H1 (cell line): ENCODE measurements around the gene ARHGEF10L. TPM values are rescaled to one million over a fixed set of nuclear protein-coding genes. Genes with fewer than 3 reads are reported as not detected.

Source experiments
- CTCF ChIA-PET: fragments of 300-600 bp; sonication (Branson Sonifier 250); formaldehyde crosslinking; loops from one replicate; lab custom pipeline; 2021; ENCODE audit not compliant: partially characterized antibody; lab: Charles Lee
- POLR2A ChIA-PET: fragments of 300-600 bp; sonication (Branson Sonifier 250); formaldehyde crosslinking; loops from one replicate; lab custom pipeline; 2021; ENCODE audit warnings: inconsistent platforms; ENCODE audit not compliant: partially characterized antibody; lab: Charles Lee
- DNase-seq, 2 experiments: peaks; one replicate each; pipeline versions ENCODE4 v3.0.0 to v3.0.0-alpha.2; 2010 to 2022; ENCODE audit warnings: low spot score in 2 of 2, low read depth in 1 of 2, mixed read lengths in 1 of 2
- FAIRE-seq: peaks from 2 replicates; lab custom pipeline; 2011; peaks lifted over from hg19 to GRCh38; lab: Jason Lieb, UNC
- H2AFZ ChIP-seq: 2 replicates; pipeline ENCODE4 v1.8.1; 2012; ENCODE audit warnings: low read length, inconsistent platforms
- H2AK5ac ChIP-seq: 2 replicates; pipeline ENCODE4 v1.6.1; 2013; ENCODE audit warnings: low read depth, low read length
- H2BK120ac ChIP-seq: replicated peaks from 2 replicates; pipeline ENCODE3; 2013; ENCODE audit warnings: low read depth, low read length, inconsistent platforms
- H2BK12ac ChIP-seq: 2 replicates; pipeline ENCODE4 v1.6.1; 2013; ENCODE audit warnings: low read depth, low read length
- H2BK15ac ChIP-seq: 2 replicates; pipeline ENCODE4 v1.6.1; 2013; ENCODE audit warnings: low read length
- H2BK20ac ChIP-seq: 2 replicates; pipeline ENCODE4 v1.6.1; 2013; ENCODE audit warnings: low read length
- H2BK5ac ChIP-seq: 2 replicates; pipeline ENCODE4 v1.6.1; 2013; ENCODE audit warnings: low read depth, low read length
- H3K14ac ChIP-seq: 2 replicates; pipeline ENCODE4 v1.6.1; 2013; ENCODE audit warnings: inconsistent platforms; ENCODE audit not compliant: insufficient read length
- H3K18ac ChIP-seq: 2 replicates; pipeline ENCODE4 v1.6.1; 2013; ENCODE audit warnings: low read length; ENCODE audit errors: extremely low read depth
- H3K23ac ChIP-seq: 2 replicates; pipeline ENCODE4 v1.6.1; 2013; ENCODE audit warnings: inconsistent platforms; ENCODE audit not compliant: insufficient read length
- H3K23me2 ChIP-seq: 2 replicates; pipeline ENCODE4 v1.6.1; 2013; ENCODE audit warnings: low read depth, low read length
- H3K27ac ChIP-seq: 2 replicates; pipeline ENCODE4 v1.6.1; 2011; ENCODE audit warnings: low read depth, low read length, inconsistent platforms
- H3K27me3 ChIP-seq, 4 experiments: replicated peaks in 1 of 4; 1 replicate in 1 of 4; 2 replicates in 3 of 4; pipeline versions ENCODE4 v1.6.1 to v1.8.1; 2011 to 2013; ENCODE audit warnings: low read length in 3 of 4, mild to moderate bottlenecking in 3 of 4, inconsistent platforms in 2 of 4, mixed read lengths in 2 of 4, moderate library complexity in 1 of 4; ENCODE audit not compliant: control insufficient read depth in 3 of 4, insufficient read depth in 3 of 4; ENCODE audit errors: extremely low read depth in 1 of 4
- H3K36me3 ChIP-seq, 4 experiments: 2 replicates each; pipeline versions ENCODE4 v1.6.1 to v1.8.1; 2011 to 2013; ENCODE audit warnings: mild to moderate bottlenecking in 4 of 4, low read length in 3 of 4, moderate library complexity in 2 of 4, control low read depth in 1 of 4, inconsistent platforms in 1 of 4; ENCODE audit not compliant: insufficient read depth in 4 of 4, control insufficient read depth in 2 of 4
- H3K4ac ChIP-seq: replicated peaks from 2 replicates; pipeline ENCODE3; 2013; ENCODE audit warnings: low read length, low read depth, mixed read lengths, inconsistent platforms; ENCODE audit not compliant: insufficient read length
- H3K4me1 ChIP-seq, 4 experiments: replicated peaks in 1 of 4; 1 replicate in 1 of 4; 2 replicates in 3 of 4; pipeline versions ENCODE4 v1.6.1 to v1.8.1; 2011 to 2013; ENCODE audit warnings: low read length in 3 of 4, inconsistent platforms in 2 of 4, mixed read lengths in 1 of 4; ENCODE audit not compliant: insufficient read depth in 4 of 4, control insufficient read depth in 3 of 4
- H3K4me2 ChIP-seq, 2 experiments: 2 replicates each; pipeline versions ENCODE4 v1.6.1 to v1.8.1; 2011 to 2013; ENCODE audit warnings: low read depth in 2 of 2, low read length in 2 of 2, control low read depth in 1 of 2, inconsistent platforms in 1 of 2, mild to moderate bottlenecking in 1 of 2; ENCODE audit not compliant: insufficient read depth in 1 of 2
- H3K4me3 ChIP-seq, 4 experiments: fragments of 200-600, 300-600 bp in 1 of 4; sonication (generic), shearing (Covaris generic), sonication (Bioruptor Twin) in 1 of 4; 2 replicates each; pipeline versions ENCODE4 v1.5.1 to v1.8.1; 2011 to 2016; ENCODE audit warnings: low read length in 4 of 4, low read depth in 3 of 4, control low read depth in 2 of 4, inconsistent platforms in 2 of 4, mild to moderate bottlenecking in 2 of 4, mixed read lengths in 1 of 4, moderate library complexity in 1 of 4; ENCODE audit not compliant: insufficient read depth in 2 of 4; ENCODE audit errors: extremely low read depth in 1 of 4
- H3K56ac ChIP-seq: replicated peaks from 2 replicates; pipeline ENCODE3; 2013; ENCODE audit warnings: low read depth, mild to moderate bottlenecking, mixed read lengths, low read length, inconsistent platforms; ENCODE audit not compliant: insufficient read length
- H3K79me1 ChIP-seq: 2 replicates; pipeline ENCODE4 v1.6.1; 2013; ENCODE audit warnings: low read depth, low read length, control low read depth
- H3K79me2 ChIP-seq, 2 experiments: 2 replicates each; pipeline versions ENCODE4 v1.6.1 to v1.8.1; 2012 to 2013; ENCODE audit warnings: low read length in 2 of 2, mild to moderate bottlenecking in 2 of 2, inconsistent platforms in 1 of 2; ENCODE audit not compliant: insufficient read depth in 2 of 2, control insufficient read depth in 1 of 2
- H3K9ac ChIP-seq, 4 experiments: replicated peaks in 1 of 4; 1 replicate in 1 of 4; 2 replicates in 3 of 4; pipeline versions ENCODE4 v1.6.1 to v1.8.1; 2011 to 2013; ENCODE audit warnings: low read depth in 3 of 4, low read length in 3 of 4, control low read depth in 2 of 4, mild to moderate bottlenecking in 2 of 4, moderate library complexity in 2 of 4, inconsistent platforms in 1 of 4; ENCODE audit errors: extremely low read depth in 1 of 4
- H3K9me3 ChIP-seq, 2 experiments: 2 replicates each; pipeline versions ENCODE4 v1.6.1 to v1.8.1; 2012 to 2013; ENCODE audit warnings: mild to moderate bottlenecking in 2 of 2, moderate library complexity in 2 of 2, control low read depth in 1 of 2, inconsistent platforms in 1 of 2, low read depth in 1 of 2, low read length in 1 of 2, mixed read lengths in 1 of 2; ENCODE audit not compliant: insufficient read depth in 2 of 2
- H4K20me1 ChIP-seq, 2 experiments: replicated peaks in 1 of 2; 2 replicates each; pipeline versions ENCODE3 to v1.8.1; 2011 to 2013; ENCODE audit warnings: inconsistent platforms in 2 of 2, low read length in 2 of 2, mild to moderate bottlenecking in 1 of 2; ENCODE audit not compliant: insufficient read depth in 2 of 2, control insufficient read depth in 1 of 2
- H4K5ac ChIP-seq: 2 replicates; pipeline ENCODE4 v1.6.1; 2013; ENCODE audit warnings: low read length, low read depth, mixed read lengths, inconsistent platforms; ENCODE audit not compliant: insufficient read length
- H4K8ac ChIP-seq: 2 replicates; pipeline ENCODE4 v1.8.0; 2013; ENCODE audit warnings: mild to moderate bottlenecking, moderate library complexity, low read length, inconsistent platforms; ENCODE audit not compliant: insufficient read depth; ENCODE audit errors: extremely low read depth
- H4K91ac ChIP-seq: replicated peaks from 2 replicates; pipeline ENCODE3; 2013; ENCODE audit warnings: low read length, mixed read lengths, inconsistent platforms; ENCODE audit not compliant: insufficient read length
- GABPA ChIP-seq: IDR thresholded peaks from 2 replicates; pipeline ENCODE4 v1.6.1; 2011; ENCODE audit warnings: mild to moderate bottlenecking, low read length, moderate library complexity, borderline replicate concordance; ENCODE audit not compliant: insufficient read depth
- HDAC2 ChIP-seq, 2 experiments: fragments of 300-600 bp in 1 of 2; sonication (generic) in 1 of 2; IDR thresholded peaks; 2 replicates each; pipeline ENCODE4 v1.6.1; 2011 to 2012; ENCODE audit warnings: low read depth in 2 of 2, low read length in 2 of 2, mild to moderate bottlenecking in 2 of 2, moderate library complexity in 2 of 2, borderline replicate concordance in 1 of 2, inconsistent platforms in 1 of 2
- KDM4A ChIP-seq: IDR thresholded peaks from one replicate; pipeline ENCODE4 v1.7.1; 2012; ENCODE audit warnings: low read depth, mild to moderate bottlenecking, moderate library complexity, low read length, inconsistent platforms; ENCODE audit not compliant: severe bottlenecking
- NANOG ChIP-seq: IDR thresholded peaks from 2 replicates; pipeline ENCODE4 v1.6.1; 2011; ENCODE audit warnings: low read length, low read depth, mild to moderate bottlenecking, inconsistent platforms; ENCODE audit not compliant: insufficient read depth, poor library complexity, severe bottlenecking
- POU5F1 ChIP-seq: IDR thresholded peaks from 2 replicates; pipeline ENCODE4 v1.6.1; 2011; ENCODE audit warnings: low read depth, mild to moderate bottlenecking, low read length, moderate library complexity
- RAD21 ChIP-seq, 2 experiments: IDR thresholded peaks in 1 of 2; conservative IDR thresholded peaks in 1 of 2; 2 replicates each; pipeline ENCODE4 v1.6.1; 2011; ENCODE audit warnings: low read depth in 2 of 2, low read length in 2 of 2, improper control_type of control experiment in 1 of 2, inconsistent platforms in 1 of 2, mild to moderate bottlenecking in 1 of 2, moderate library complexity in 1 of 2
- RNF2 ChIP-seq: fragments of 200-900, 300-1000 bp; sonication (generic); IDR thresholded peaks from 2 replicates; pipeline ENCODE4 v1.7.1; 2016; ENCODE audit warnings: borderline replicate concordance, low read depth, mild to moderate bottlenecking, antibody characterized with exemption, low read length; ENCODE audit not compliant: poor library complexity, severe bottlenecking; ENCODE audit errors: missing control alignments
- WGBS, 2 experiments: shearing (Covaris generic) in 1 of 2; methylation state at CpG; one replicate each; pipeline versions ENCODE4 v1.1.6 to v1.1.7; 2013 to 2015; ENCODE audit warnings: low lambda C conversion rate in 2 of 2, mixed read lengths in 2 of 2, inconsistent platforms in 1 of 2, low coverage in 1 of 2, missing lambda C conversion rate in 1 of 2; ENCODE audit not compliant: insufficient replicate concordance in 2 of 2, insufficient coverage in 1 of 2, insufficient read length in 1 of 2; ENCODE audit errors: extremely low coverage in 1 of 2, missing lambda C conversion rate in 1 of 2; 5-methylcytosine and 5-hydroxymethylcytosine counted together
- polyA plus RNA-seq, 7 experiments: library from polyadenylated mRNA; depleted of rRNA in 3 of 7; stranded (reverse) in 5 of 7; unstranded in 2 of 7; fragments of >200 nt in 5 of 7; fragments of 200-250 nt in 2 of 7; gene quantifications; 1 replicate in 5 of 7; 2 replicates in 1 of 7; 4 replicates in 1 of 7; pipeline versions ENCODE4 v1.2.1 to v1.2.3, GENCODE V29; 2011 to 2013; ENCODE audit warnings: missing spikeins in 2 of 7, mixed read lengths in 2 of 7
- total RNA-seq: library from RNA; stranded (reverse); fragmentation: NEBNext Ultra II Directional; extraction: Animal tissue kit (Norgen Biotek cat#: 25700); gene quantifications from 2 replicates; pipeline ENCODE4 v1.2.1, GENCODE V29; 2021

ARHGEF10L gene
- total and polyA plus RNA-seq, 2 of the 8 experiments (the other 6 are each of a cell fraction or from before 2014, with no cell fraction given): 33.6 to 39.6 TPM

DNA sequence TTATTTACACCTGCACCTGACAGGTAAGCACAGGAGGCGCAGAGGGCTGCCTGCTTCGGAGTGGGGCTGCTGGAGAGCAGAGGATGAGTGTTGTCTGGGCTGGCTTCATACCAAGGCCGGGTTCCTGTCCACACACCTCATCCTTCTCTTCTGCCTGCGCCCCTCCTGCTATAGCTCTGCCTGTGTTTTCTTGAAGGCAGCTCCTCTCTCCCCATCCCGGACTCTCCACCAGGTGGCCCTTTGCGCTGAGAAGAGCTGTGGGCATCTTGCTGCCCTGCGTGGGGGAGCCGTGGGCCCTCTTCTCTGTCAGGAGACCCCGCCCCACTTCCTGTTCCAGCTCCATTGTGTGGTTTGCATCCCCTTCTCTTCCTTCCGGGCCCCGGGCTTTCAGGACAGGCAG lies 35.0 kb downstream of the ARHGEF10L start:
- H3K23me2 ChIP-seq: no peaks in the 10 kb centered on the region
- ChIA-PET CTCF (interaction anchor here (0.7 to 86.2 kb wide), 20 partner anchors 11 to 1912 kb away, joined by 3 to 1640 read pairs (median 4); no protein-coding TSS in a partner anchor), POLR2A (interaction anchor here (0.6 to 10.3 kb wide), 9 partner anchors 9 to 132 kb away, joined by 3 to 102 read pairs (median 4); partner anchors contain the start of gene ARHGEF10L)
- peak overlapping the region; percentile 7 for H2BK120ac ChIP-seq
- peaks cover 15 to 62% (median 43%) of the 10 kb centered on the region in 4 experiments for H3K4me1 ChIP-seq
- H4K91ac ChIP-seq: peak overlapping the region; percentile 78
- peak overlapping the region; percentile 48; the same call in 1 of the 2 replicates for H2BK15ac ChIP-seq
- no peak overlapping the region for H3K9ac ChIP-seq
- no peak overlapping the region for H3K14ac ChIP-seq
- peak overlapping the region; percentile 61; the same call in 1 of the 2 replicates for H2BK5ac ChIP-seq
- DNase-seq (no peak), FAIRE-seq (no peak)
- H2BK20ac ChIP-seq: peak overlapping the region; percentile 92; the same call in 1 of the 2 replicates
- H3K4me2 ChIP-seq: peak overlapping the region in 1 of 2 experiments; percentile 59; a peak in 2 of 4 replicates
- 69% methylated on average over 11 of the region's 11 CpGs; no CpG with 5 or more reads in 1 of the 2 experiments for WGBS, 2 experiments
- no peak overlapping the region for H2AK5ac ChIP-seq
- H3K79me2 ChIP-seq: peaks cover 5 to 92% of the 10 kb centered on the region in 2 experiments; a peak in 3 of 4 replicates
- H3K79me1 ChIP-seq: peaks cover 30% of the 10 kb centered on the region
- H3K56ac ChIP-seq: no peak overlapping the region
- peaks cover 5 to 6% of the 10 kb centered on the region in 2 experiments for H4K20me1 ChIP-seq
- H4K5ac ChIP-seq: no peak overlapping the region
- no peak overlapping the region for H3K4me3 ChIP-seq
- no peaks in the 10 kb centered on the region for H3K9me3 ChIP-seq
- H3K18ac ChIP-seq: peak overlapping the region; percentile 75; the same call in 1 of the 2 replicates
- no peaks in the 10 kb centered on the region for H3K27me3 ChIP-seq
- H4K8ac ChIP-seq: no peak overlapping the region; the same call in 1 of the 2 replicates
- H3K23ac ChIP-seq: no peak overlapping the region
- no peaks in the 10 kb centered on the region for H3K36me3 ChIP-seq
- H2BK12ac ChIP-seq: no peak overlapping the region
- H3K4ac ChIP-seq: peak overlapping the region; percentile 4
- no peak overlapping the region for H3K27ac ChIP-seq
- no peak overlapping the region for H2AFZ ChIP-seq
- TF ChIP-seq RAD21 (IDR thresholded peaks at IDR 0.05 in 1 of 2, conservative IDR thresholded peaks at IDR 0.05 in 1 of 2; ENCODE audit: low read depth in 2 of 2, low read length in 2 of 2) (peak; percentile 40 to 50; a peak in 3 of 4 replicates), GABPA (0 out of 2 replicates have a peak, but pooled peaks have one; percentile 36), POU5F1 (no peak), RNF2 (no peak), HDAC2 (IDR thresholded peaks at IDR 0.05; ENCODE audit: borderline replicate concordance in 1 of 2, low read depth in 2 of 2, low read length in 2 of 2) (no peak), NANOG (no peak), KDM4A (no peak)
